OCI-LY3 (cell line): ENCODE results near the gene COTL1.

ENCODE experiments used
- H2AFZ ChIP-seq: fragments of 200-600, 300-600 bp; shearing (Covaris generic); 2 replicates; pipeline ENCODE4 v1.6.0; 2014; ENCODE audit warnings: antibody characterized with exemption, low read depth, low read length
- H3K27ac ChIP-seq: fragments of 200-600, 300-600 bp; sonication (generic); 2 replicates; pipeline ENCODE4 v1.5.1; 2014; ENCODE audit warnings: mild to moderate bottlenecking, low read length, moderate library complexity, mixed read lengths
- H3K27me3 ChIP-seq: fragments of 200-600, 300-600 bp; sonication (generic); 2 replicates; pipeline ENCODE4 v1.6.1; 2014; ENCODE audit warnings: low read depth, low read length, mixed read lengths
- H3K36me3 ChIP-seq: fragments of 200-600, 300-600 bp; sonication (generic); replicated peaks from 2 replicates; pipeline ENCODE3; 2014; ENCODE audit warnings: low read depth, low read length, mixed read lengths
- H3K4me1 ChIP-seq: fragments of 300-600, 200-600 bp; sonication (generic); 2 replicates; pipeline ENCODE4 v1.6.1; 2014; ENCODE audit warnings: low read length, mixed read lengths
- H3K4me2 ChIP-seq: fragments of 200-600, 300-600 bp; sonication (generic); 2 replicates; pipeline ENCODE4 v1.6.1; 2014; ENCODE audit warnings: low read length, mixed read lengths
- H3K4me3 ChIP-seq: fragments of 300-600, 200-600 bp; sonication (generic); 2 replicates; pipeline ENCODE4 v1.5.1; 2014; ENCODE audit warnings: antibody characterized with exemption, mild to moderate bottlenecking, low read length, moderate library complexity
- H3K79me2 ChIP-seq: fragments of 300-600, 200-600 bp; shearing (Covaris generic); 2 replicates; pipeline ENCODE4 v1.6.1; 2014; ENCODE audit warnings: mild to moderate bottlenecking, low read length, mixed read lengths
- H3K9ac ChIP-seq: fragments of 300-600, 200-600 bp; shearing (Covaris generic); 2 replicates; pipeline ENCODE4 v1.6.0; 2014; ENCODE audit warnings: mild to moderate bottlenecking, low read length, moderate library complexity
- H3K9me3 ChIP-seq: fragments of 200-600, 300-600 bp; shearing (Covaris generic); 2 replicates; pipeline ENCODE4 v1.6.1; 2014; ENCODE audit warnings: low read length, mixed read lengths; ENCODE audit not compliant: insufficient read depth
- H4K20me1 ChIP-seq: fragments of 200-600, 300-600 bp; sonication (generic); 2 replicates; pipeline ENCODE4 v1.6.1; 2016; ENCODE audit warnings: low read length, mixed read lengths; ENCODE audit not compliant: insufficient read depth
- EZH2phosphoT487 ChIP-seq: fragments of 200-600 bp; shearing (Covaris generic); IDR thresholded peaks from 2 replicates; pipeline ENCODE4 v1.6.1; 2018; ENCODE audit warnings: antibody characterized with exemption, mixed run types, low read depth
- TF ChIP-seq, protein P1 (sequence below): fragments of 200-600, 300-600 bp; sonication (generic); IDR thresholded peaks from 2 replicates; pipeline ENCODE4 v1.5.1; 2014; ENCODE audit warnings: antibody characterized with exemption, low read length, low read depth

Gene COTL1

DNA sequence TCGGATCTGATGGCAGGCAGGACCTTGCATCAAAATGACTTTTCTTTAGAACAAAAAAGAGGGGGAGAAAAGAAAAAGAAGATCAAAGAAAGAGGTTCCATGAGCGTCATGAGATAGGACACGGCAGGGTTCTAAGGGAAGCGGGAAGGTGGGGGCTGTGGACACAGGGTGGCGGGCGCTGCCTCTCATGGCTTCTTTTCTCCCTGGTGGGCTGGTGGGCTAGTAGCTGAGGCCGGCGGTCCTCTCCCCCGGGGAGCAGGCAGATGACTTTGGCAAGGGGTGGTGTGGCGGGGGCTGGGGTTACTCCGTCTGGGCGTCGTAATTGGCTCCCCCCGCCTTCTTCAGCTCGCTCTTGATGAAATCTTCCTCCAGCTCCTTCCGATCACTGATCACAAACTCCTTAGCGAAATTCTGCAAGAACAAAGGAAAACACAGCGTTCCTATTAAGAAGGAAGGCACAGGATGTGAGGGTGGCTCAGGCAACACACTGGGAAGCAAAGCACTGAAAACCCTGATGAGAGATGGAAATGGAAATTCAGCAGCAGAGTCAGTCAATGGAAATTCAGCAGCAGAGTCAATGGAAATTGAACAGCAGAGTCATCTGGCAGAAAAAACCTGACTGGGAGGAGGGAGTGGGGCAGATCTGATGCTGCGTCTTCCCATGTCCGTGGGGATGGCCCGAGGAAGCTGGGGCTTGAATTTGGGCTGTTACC lies 51.2 kb downstream of the COTL1 start:
- Histone ChIP-seq H3K4me2 (no peak overlapping the region), H3K9ac (no peak overlapping the region)

DNA sequence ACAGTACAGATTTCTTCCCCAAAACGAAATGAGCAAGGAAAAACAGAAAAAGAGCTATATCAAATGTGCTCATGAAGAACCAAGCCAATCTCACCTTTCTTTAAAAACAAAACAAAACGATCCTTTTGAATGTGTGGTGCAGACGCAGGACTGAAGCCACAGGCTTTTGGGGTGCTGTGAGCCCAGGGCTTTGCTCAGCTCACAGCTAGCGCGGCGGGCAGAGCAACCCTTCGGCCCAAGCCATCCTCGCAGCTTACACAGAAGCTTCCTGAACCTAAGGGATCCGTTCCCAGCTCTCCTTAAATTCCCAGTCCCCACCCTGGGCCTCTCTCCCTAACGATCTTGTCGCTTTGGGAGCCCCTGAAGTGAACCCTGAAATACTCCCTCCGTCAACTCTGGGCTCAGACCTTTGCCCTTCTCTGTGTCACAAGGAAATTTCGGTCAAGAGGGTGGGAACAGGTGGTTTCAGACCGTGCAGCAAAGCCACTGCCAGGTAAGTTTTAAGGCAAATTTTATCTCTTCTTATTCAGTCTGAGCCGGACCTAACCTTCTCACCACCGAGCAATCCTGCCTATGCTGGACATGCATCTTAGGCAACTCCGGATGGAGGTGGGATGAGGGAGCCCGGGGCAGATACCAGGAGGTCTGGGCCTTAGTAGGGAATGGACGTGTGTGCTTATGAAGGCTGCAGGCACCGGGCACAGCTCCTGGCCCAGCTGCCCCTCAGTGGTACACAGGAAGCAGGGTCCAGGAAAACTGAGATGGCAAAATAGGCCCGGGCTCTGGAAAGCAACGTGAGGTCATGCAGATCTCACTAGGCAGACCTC lies 52.0 kb downstream of the COTL1 start:
- Histone ChIP-seq H3K27ac (no peak overlapping the region), H3K79me2 (peaks cover 32% of the 10 kb centered on the region), H3K9me3 (peaks cover 4% of the 10 kb centered on the region; the same call in 1 of the 2 replicates), H3K9ac (no peak overlapping the region), H3K36me3 (peaks cover 73% of the 10 kb centered on the region), H3K4me1 (peaks cover 51% of the 10 kb centered on the region), H3K4me3 (no peak overlapping the region), H4K20me1 (0 out of 2 replicates have a peak, but pooled peaks cover 13% of the 10 kb centered on the region), H3K4me2 (no peak overlapping the region), H2AFZ (no peak overlapping the region), H3K27me3 (no peaks in the 10 kb centered on the region)
- TF ChIP-seq, protein P1, sequence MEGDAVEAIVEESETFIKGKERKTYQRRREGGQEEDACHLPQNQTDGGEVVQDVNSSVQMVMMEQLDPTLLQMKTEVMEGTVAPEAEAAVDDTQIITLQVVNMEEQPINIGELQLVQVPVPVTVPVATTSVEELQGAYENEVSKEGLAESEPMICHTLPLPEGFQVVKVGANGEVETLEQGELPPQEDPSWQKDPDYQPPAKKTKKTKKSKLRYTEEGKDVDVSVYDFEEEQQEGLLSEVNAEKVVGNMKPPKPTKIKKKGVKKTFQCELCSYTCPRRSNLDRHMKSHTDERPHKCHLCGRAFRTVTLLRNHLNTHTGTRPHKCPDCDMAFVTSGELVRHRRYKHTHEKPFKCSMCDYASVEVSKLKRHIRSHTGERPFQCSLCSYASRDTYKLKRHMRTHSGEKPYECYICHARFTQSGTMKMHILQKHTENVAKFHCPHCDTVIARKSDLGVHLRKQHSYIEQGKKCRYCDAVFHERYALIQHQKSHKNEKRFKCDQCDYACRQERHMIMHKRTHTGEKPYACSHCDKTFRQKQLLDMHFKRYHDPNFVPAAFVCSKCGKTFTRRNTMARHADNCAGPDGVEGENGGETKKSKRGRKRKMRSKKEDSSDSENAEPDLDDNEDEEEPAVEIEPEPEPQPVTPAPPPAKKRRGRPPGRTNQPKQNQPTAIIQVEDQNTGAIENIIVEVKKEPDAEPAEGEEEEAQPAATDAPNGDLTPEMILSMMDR: no peak

More for the DNA sequence above, 51.2 kb downstream of the COTL1 start:
- no peak overlapping the region for H2AFZ ChIP-seq
- TF ChIP-seq, protein P1: no peak
- TF ChIP-seq EZH2phosphoT487: no peak
- H3K36me3 ChIP-seq: peaks cover 74% of the 10 kb centered on the region
- H3K27me3 ChIP-seq: no peaks in the 10 kb centered on the region
- H3K9me3 ChIP-seq: peaks cover 4% of the 10 kb centered on the region; the same call in 1 of the 2 replicates
- peaks cover 18% of the 10 kb centered on the region; the same call in 1 of the 2 replicates for H4K20me1 ChIP-seq
- peaks cover 37% of the 10 kb centered on the region for H3K79me2 ChIP-seq
- H3K4me3 ChIP-seq: no peak overlapping the region
- H3K27ac ChIP-seq: no peak overlapping the region
- H3K4me1 ChIP-seq: peaks cover 53% of the 10 kb centered on the region

DNA sequence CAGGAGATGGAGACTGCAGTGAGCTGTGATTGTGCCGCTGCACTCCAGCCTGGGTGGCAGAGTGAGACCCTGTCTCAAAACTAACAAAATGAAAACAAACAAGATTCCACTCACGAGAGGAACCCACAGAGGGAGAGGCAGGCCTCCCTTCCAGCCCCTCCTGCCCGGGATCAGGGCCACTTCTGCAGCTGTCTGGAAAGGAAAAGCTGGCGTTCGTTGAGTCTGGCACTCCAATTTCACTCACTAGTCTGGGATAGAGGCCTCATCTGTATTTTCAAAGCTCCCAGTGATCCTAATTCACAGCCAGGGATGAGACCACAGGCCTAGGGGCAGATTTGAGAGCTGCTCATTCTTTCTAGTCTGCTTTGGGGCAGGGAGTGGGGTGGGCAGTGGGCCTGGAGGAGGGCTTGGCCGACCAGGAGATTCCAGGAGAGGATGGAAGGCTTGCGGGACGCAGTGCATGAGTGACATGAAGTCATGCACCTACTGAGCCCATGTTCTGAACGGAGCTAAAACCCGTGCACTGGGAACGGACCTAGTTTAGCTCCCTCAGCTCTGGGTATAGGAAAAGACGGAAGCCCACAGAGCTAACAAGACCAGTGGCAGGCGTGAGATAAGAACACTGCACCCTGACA lies 54.0 kb downstream of the COTL1 start:
- Histone ChIP-seq H3K4me3 (no peak overlapping the region), H4K20me1 (0 out of 2 replicates have a peak, but pooled peaks cover 13% of the 10 kb centered on the region), H3K4me1 (peaks cover 33% of the 10 kb centered on the region), H3K27ac (peak overlapping the region; percentile 99; the same call in 1 of the 2 replicates), H2AFZ (no peak overlapping the region), H3K79me2 (peaks cover 22% of the 10 kb centered on the region), H3K4me2 (no peak overlapping the region), H3K36me3 (peaks cover 65% of the 10 kb centered on the region), H3K27me3 (no peaks in the 10 kb centered on the region), H3K9ac (no peak overlapping the region), H3K9me3 (peaks cover 4% of the 10 kb centered on the region; the same call in 1 of the 2 replicates)
- TF ChIP-seq, protein P1: no peak
- no peak for TF ChIP-seq EZH2phosphoT487
